Glomerular visceral epithelial cell (primary cell): ENCODE data around the gene PDE10A.
"Not testable (repeated sequence)": the region's sequence is repeated elsewhere in the genome, so short reads cannot be mapped to it uniquely, and the experiment has no call there.

Experiments
- DNase-seq: peaks from one replicate; pipeline ENCODE4 v3.0.0-alpha.2; 2016; ENCODE audit errors: extremely low spot score

Gene PDE10A

GRCh38 chr6:165469483-165469882 is 193.6 kb downstream of the PDE10A start:
- DNase-seq, result no peak

- DNase-seq, result no peak
Observed at GRCh38 chr6:165468340-165469235, 194.5 kb downstream of the PDE10A start.

GRCh38 chr6:165463499-165463898 is 199.5 kb downstream of the PDE10A start:
- DNase-seq, result not testable (repeated sequence)

- DNase-seq, result not testable (repeated sequence)
Observed at GRCh38 chr6:165459605-165460301, 203.3 kb downstream of the PDE10A start.

GRCh38 chr6:165458134-165458533 is 204.9 kb downstream of the PDE10A start:
- no peak for DNase-seq

- DNase-seq, result no peak
Observed at GRCh38 chr6:165456286-165456685, 206.8 kb downstream of the PDE10A start.

GRCh38 chr6:165455488-165455887 is 207.6 kb downstream of the PDE10A start:
- no peak for DNase-seq

- no peak for DNase-seq
Observed at GRCh38 chr6:165453395-165453794, 209.6 kb downstream of the PDE10A start.

- DNase-seq, result no peak
Observed at GRCh38 chr6:165451838-165452237, 211.2 kb downstream of the PDE10A start.

GRCh38 chr6:165448210-165448609 is 214.8 kb downstream of the PDE10A start:
- DNase-seq, result no peak

- DNase-seq, result no peak
Observed at GRCh38 chr6:165447141-165447540, 215.9 kb downstream of the PDE10A start.

GRCh38 chr6:165446331-165446730 is 216.7 kb downstream of the PDE10A start:
- no peak for DNase-seq

- no peak for DNase-seq
Observed at GRCh38 chr6:165443462-165443861, 219.6 kb downstream of the PDE10A start.

- DNase-seq, result no peak
Observed at GRCh38 chr6:165441181-165441580, 221.9 kb downstream of the PDE10A start.

- peak; percentile 44 for DNase-seq
Observed at GRCh38 chr6:165439928-165440554, 223.0 kb downstream of the PDE10A start.

- no peak for DNase-seq
Observed at GRCh38 chr6:165426892-165427291, 236.1 kb downstream of the PDE10A start.

GRCh38 chr6:165422192-165422591 is 240.8 kb downstream of the PDE10A start:
- DNase-seq, result no peak

GRCh38 chr6:165417278-165417865 is 245.7 kb downstream of the PDE10A start:
- no peak for DNase-seq

GRCh38 chr6:165404697-165405096 is 258.3 kb downstream of the PDE10A start:
- no peak for DNase-seq

GRCh38 chr6:165404296-165404695 is 258.7 kb downstream of the PDE10A start:
- no peak for DNase-seq

- DNase-seq, result no peak
Observed at GRCh38 chr6:165403006-165403595, 259.9 kb downstream of the PDE10A start.

GRCh38 chr6:165401092-165401491 is 261.9 kb downstream of the PDE10A start:
- no peak for DNase-seq
